Measurements from ENCODE around the gene AK9.

GRCh38 chr6:109466212-109466923 is 224.6 kb downstream of the AK9 start:
- TF ChIP-seq FOXA1 (IDR thresholded peaks at IDR 0.05) (no peak), HDGF (IDR thresholded peaks at IDR 0.05; ENCODE audit: borderline replicate concordance) (no peak), FOXM1 (IDR thresholded peaks at IDR 0.05; ENCODE audit: borderline replicate concordance) (no peak), SP1 (IDR thresholded peaks at IDR 0.05) (no peak), NFRKB (IDR thresholded peaks at IDR 0.05) (no peak)
